Esophagus muscularis mucosa (tissue), 3 donors: ENCODE data around the gene ZNF479.
"Not testable (repeated sequence)": the region's sequence is repeated elsewhere in the genome, so short reads cannot be mapped to it uniquely, and the experiment has no call there.

ENCODE experiments used
- POLR2A ChIP-seq: fragments of 450-650 bp; IDR thresholded peaks from one replicate; pipeline ENCODE4 v1.6.1; 2017; ENCODE audit warnings: antibody characterized with exemption, moderate library complexity, mild to moderate bottlenecking, low read depth
- TF ChIP-seq, protein P1 (sequence below), 3 experiments: fragments of 200-600 bp in 2 of 3; fragments of 450-650 bp in 1 of 3; sonication (generic) in 2 of 3; IDR thresholded peaks; one replicate each; pipeline ENCODE4 v1.5.1; 2017 to 2019; ENCODE audit warnings: antibody characterized with exemption in 3 of 3, mild to moderate bottlenecking in 2 of 3, moderate library complexity in 1 of 3

DNA sequence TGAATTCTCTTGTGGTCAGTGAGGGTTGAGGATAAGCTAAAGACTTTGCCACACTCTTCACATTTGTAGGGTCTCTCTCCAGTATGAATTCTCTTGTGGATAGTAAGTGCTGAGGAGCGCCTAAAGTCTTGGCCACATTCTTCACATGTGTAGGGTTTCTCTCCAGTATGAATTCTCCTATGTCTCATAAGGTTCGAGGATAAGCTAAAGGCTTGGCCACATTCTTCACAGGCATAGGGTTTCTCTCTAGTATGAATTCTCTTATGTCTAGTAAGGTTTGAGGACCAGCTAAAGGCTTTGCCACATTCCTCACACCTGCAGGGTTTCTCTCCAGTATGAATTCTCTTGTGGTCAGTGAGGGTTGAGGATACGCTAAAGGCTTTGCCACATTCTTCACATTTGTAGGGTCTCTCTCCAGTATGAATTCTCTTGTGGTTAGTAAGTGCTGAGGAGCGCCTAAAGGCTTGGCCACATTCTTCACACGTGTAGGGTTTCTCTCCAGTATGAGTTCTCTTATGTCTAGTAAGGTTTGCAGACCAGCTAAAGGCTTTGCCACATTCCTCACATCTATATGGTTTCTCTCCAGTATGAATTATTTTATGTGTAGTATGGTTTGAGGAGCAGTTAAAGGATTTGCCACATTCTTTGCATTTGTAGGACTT is 12.0 kb downstream of the ZNF479 start:
- TF ChIP-seq, protein P1, sequence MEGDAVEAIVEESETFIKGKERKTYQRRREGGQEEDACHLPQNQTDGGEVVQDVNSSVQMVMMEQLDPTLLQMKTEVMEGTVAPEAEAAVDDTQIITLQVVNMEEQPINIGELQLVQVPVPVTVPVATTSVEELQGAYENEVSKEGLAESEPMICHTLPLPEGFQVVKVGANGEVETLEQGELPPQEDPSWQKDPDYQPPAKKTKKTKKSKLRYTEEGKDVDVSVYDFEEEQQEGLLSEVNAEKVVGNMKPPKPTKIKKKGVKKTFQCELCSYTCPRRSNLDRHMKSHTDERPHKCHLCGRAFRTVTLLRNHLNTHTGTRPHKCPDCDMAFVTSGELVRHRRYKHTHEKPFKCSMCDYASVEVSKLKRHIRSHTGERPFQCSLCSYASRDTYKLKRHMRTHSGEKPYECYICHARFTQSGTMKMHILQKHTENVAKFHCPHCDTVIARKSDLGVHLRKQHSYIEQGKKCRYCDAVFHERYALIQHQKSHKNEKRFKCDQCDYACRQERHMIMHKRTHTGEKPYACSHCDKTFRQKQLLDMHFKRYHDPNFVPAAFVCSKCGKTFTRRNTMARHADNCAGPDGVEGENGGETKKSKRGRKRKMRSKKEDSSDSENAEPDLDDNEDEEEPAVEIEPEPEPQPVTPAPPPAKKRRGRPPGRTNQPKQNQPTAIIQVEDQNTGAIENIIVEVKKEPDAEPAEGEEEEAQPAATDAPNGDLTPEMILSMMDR (IDR thresholded peaks at IDR 0.05): not testable (repeated sequence)
- not testable (repeated sequence) for TF ChIP-seq POLR2A
